DND-41 (cell line): ENCODE results near the gene TMEM237.
A peak's percentile ranks its signal among the peaks of the same experiment; 100 is the strongest.

Experiments used
- ATAC-seq: fragments of 200-7000 bp; cut with Tn5 transposase; 3 replicates; pipeline ENCODE4 v1.9.1; 2021; ENCODE audit warnings: low read depth; ENCODE audit not compliant: insufficient read depth
- DNase-seq: peaks from one replicate; pipeline ENCODE4 v3.0.0-alpha.2; 2020
- H2AFZ ChIP-seq: 2 replicates; pipeline ENCODE4 v1.6.0; 2012; ENCODE audit warnings: low read depth, low read length
- H3K27ac ChIP-seq: 2 replicates; pipeline ENCODE4 v1.5.1; 2012; ENCODE audit warnings: low read length, inconsistent platforms
- H3K27me3 ChIP-seq: fragments of 200-600 bp; sonication (generic); 2 replicates; pipeline ENCODE4 v1.6.0; 2012; ENCODE audit warnings: low read length, mild to moderate bottlenecking, inconsistent platforms; ENCODE audit not compliant: insufficient read depth, poor library complexity
- H3K36me3 ChIP-seq: 2 replicates; pipeline ENCODE4 v1.5.1; 2012; ENCODE audit warnings: low read length, inconsistent platforms; ENCODE audit not compliant: insufficient read depth
- H3K4me1 ChIP-seq: 2 replicates; pipeline ENCODE4 v1.5.1; 2012; ENCODE audit warnings: mild to moderate bottlenecking, low read length; ENCODE audit not compliant: insufficient read depth
- H3K4me2 ChIP-seq: 2 replicates; pipeline ENCODE4 v1.6.0; 2012; ENCODE audit warnings: mild to moderate bottlenecking, moderate library complexity, low read length, inconsistent platforms; ENCODE audit not compliant: insufficient read depth
- H3K4me3 ChIP-seq, 2 experiments: fragments of 200-600 bp in 1 of 2; shearing (Covaris generic) in 1 of 2; 2 replicates each; pipeline ENCODE4 v1.5.1; 2012 to 2016; ENCODE audit warnings: inconsistent platforms in 2 of 2, low read length in 2 of 2, mild to moderate bottlenecking in 2 of 2, low read depth in 1 of 2, moderate library complexity in 1 of 2
- H3K79me2 ChIP-seq: 2 replicates; pipeline ENCODE4 v1.6.0; 2012; ENCODE audit warnings: low read length, inconsistent platforms; ENCODE audit not compliant: insufficient read depth
- H3K9ac ChIP-seq: 2 replicates; pipeline ENCODE4 v1.6.0; 2012; ENCODE audit warnings: low read depth, mild to moderate bottlenecking, inconsistent platforms, low read length, moderate library complexity
- H3K9me3 ChIP-seq: 2 replicates; pipeline ENCODE4 v1.5.1; 2012; ENCODE audit warnings: low read length, moderate library complexity, mild to moderate bottlenecking, inconsistent platforms; ENCODE audit not compliant: insufficient read depth, severe bottlenecking
- H4K20me1 ChIP-seq: 2 replicates; pipeline ENCODE4 v1.6.0; 2012; ENCODE audit warnings: low read length; ENCODE audit not compliant: insufficient read depth
- CTCF ChIP-seq: IDR thresholded peaks from 2 replicates; pipeline ENCODE4 v1.5.1; 2012; ENCODE audit warnings: borderline replicate concordance, low read length, moderate library complexity, mild to moderate bottlenecking; ENCODE audit not compliant: poor library complexity, severe bottlenecking; ENCODE audit errors: extremely low read depth
- EZH2 ChIP-seq: IDR thresholded peaks from 3 replicates; pipeline ENCODE4 v1.6.1; 2012; ENCODE audit warnings: borderline replicate concordance, low read depth, mild to moderate bottlenecking, moderate library complexity, low read length, inconsistent platforms; ENCODE audit not compliant: severe bottlenecking

Gene TMEM237

GRCh38 chr2:201649442-201649841 lies 6.1 kb upstream of the TMEM237 start:
- TF ChIP-seq CTCF: no peak
- no peak for TF ChIP-seq EZH2
- Histone ChIP-seq H3K4me2 (no peak overlapping the region), H3K27me3 (peaks cover 13% of the 10 kb centered on the region), H3K4me1 (no peaks in the 10 kb centered on the region), H2AFZ (no peak overlapping the region), H3K4me3 (no peak overlapping the region), H3K9ac (no peak overlapping the region), H4K20me1 (no peaks in the 10 kb centered on the region), H3K79me2 (no peaks in the 10 kb centered on the region), H3K9me3 (no peaks in the 10 kb centered on the region), H3K27ac (no peak overlapping the region), H3K36me3 (no peaks in the 10 kb centered on the region)
- ATAC-seq (no peak), DNase-seq (no peak)

- H3K27me3 ChIP-seq: peaks cover 3% of the 10 kb centered on the region
- H3K4me2 ChIP-seq: no peak overlapping the region
- H3K9me3 ChIP-seq: no peaks in the 10 kb centered on the region
- H2AFZ ChIP-seq: no peak overlapping the region
- no peak for DNase-seq
- H4K20me1 ChIP-seq: no peaks in the 10 kb centered on the region
- ATAC-seq: no peak
- TF ChIP-seq EZH2 (no peak), CTCF (no peak)
- H3K4me3 ChIP-seq: no peak overlapping the region
- H3K9ac ChIP-seq: no peak overlapping the region
- peaks cover 4% of the 10 kb centered on the region; the same call in 1 of the 2 replicates for H3K79me2 ChIP-seq
- no peaks in the 10 kb centered on the region for H3K36me3 ChIP-seq
- peaks cover 12% of the 10 kb centered on the region for H3K4me1 ChIP-seq
- no peak overlapping the region for H3K27ac ChIP-seq
Measured at GRCh38 chr2:201647431-201647830, 4.1 kb upstream of the TMEM237 start.

GRCh38 chr2:201644001-201644400 lies 698 bp upstream of the TMEM237 start:
- Histone ChIP-seq H3K9me3 (no peaks in the 10 kb centered on the region), H4K20me1 (no peaks in the 10 kb centered on the region), H3K9ac (peak overlapping the region; percentile 92; the same call in 1 of the 2 replicates), H3K79me2 (peaks cover 24% of the 10 kb centered on the region), H2AFZ (peak overlapping the region; percentile 100), H3K27me3 (no peaks in the 10 kb centered on the region), H3K36me3 (peaks cover 3% of the 10 kb centered on the region; the same call in 1 of the 2 replicates), H3K27ac (no peak overlapping the region), H3K4me2 (peak overlapping the region; percentile 71), H3K4me3 (peak overlapping the region in 1 of 2 experiments; percentile 98; a peak in 1 of 4 replicates), H3K4me1 (peaks cover 27% of the 10 kb centered on the region)
- DNase-seq (no peak), ATAC-seq (no peak)
- TF ChIP-seq EZH2: no peak
- no peak for TF ChIP-seq CTCF
